HG03097 (cell line): ENCODE results near the gene CHMP4A.
A peak's percentile ranks its signal among the peaks of the same experiment; 100 is the strongest.

Experiments used
- ATAC-seq: cut with Tn5 transposase; IDR thresholded peaks from one replicate; pipeline ENCODE4 v1.9.1; 2021; ENCODE audit not compliant: unreplicated experiment, low FRiP score

The CHMP4A gene

GRCh38 chr14:24212924-24213865 is at the start of gene CHMP4A:
TSS of gene CHMP4A (minus strand) at chr14:24213488. CDS start at chr14:24213439, 49 bp downstream.
- peak; percentile 70 for ATAC-seq

- ATAC-seq, result no peak
These were observed 48.7 kb upstream of the CHMP4A start for GRCh38 chr14:24261969-24262327.

- no peak for ATAC-seq
These were observed 48.1 kb upstream of the CHMP4A start for GRCh38 chr14:24261256-24261968.

GRCh38 chr14:24260780-24261157 is 47.5 kb upstream of the CHMP4A start:
- ATAC-seq, result no peak

- no peak for ATAC-seq
These were observed 46.9 kb upstream of the CHMP4A start for GRCh38 chr14:24260026-24260779.

GRCh38 chr14:24259282-24260025 is 46.2 kb upstream of the CHMP4A start:
- ATAC-seq, result no peak

- no peak for ATAC-seq
These were observed 45.4 kb upstream of the CHMP4A start for GRCh38 chr14:24258548-24259265.

GRCh38 chr14:24258119-24258518 is 44.8 kb upstream of the CHMP4A start:
- no peak for ATAC-seq

GRCh38 chr14:24256960-24257359 is 43.7 kb upstream of the CHMP4A start:
- ATAC-seq, result no peak

- ATAC-seq, result no peak
These were observed 42.8 kb upstream of the CHMP4A start for GRCh38 chr14:24255931-24256711.

GRCh38 chr14:24255438-24255837 is 42.1 kb upstream of the CHMP4A start:
- ATAC-seq, result no peak

GRCh38 chr14:24254630-24255392 is 41.5 kb upstream of the CHMP4A start:
- no peak for ATAC-seq

- ATAC-seq, result no peak
These were observed 40.6 kb upstream of the CHMP4A start for GRCh38 chr14:24253936-24254335.

GRCh38 chr14:24252289-24253124 is 39.2 kb upstream of the CHMP4A start:
- no peak for ATAC-seq

- no peak for ATAC-seq
These were observed 38.6 kb upstream of the CHMP4A start for GRCh38 chr14:24251880-24252288.

GRCh38 chr14:24250354-24250753 is 37.1 kb upstream of the CHMP4A start:
- ATAC-seq, result no peak

- ATAC-seq, result no peak
These were observed 36.1 kb upstream of the CHMP4A start for GRCh38 chr14:24249230-24250021.
